ENCODE results near the gene ZNF165. TPM values are rescaled to one million over a fixed set of nuclear protein-coding genes. Genes with fewer than 3 reads are reported as not detected.

The ZNF165 gene
- total and polyA plus RNA-seq, 2 donors (not counting 3 experiments of a cell fraction or from before 2014, with no cell fraction given), result 0.03 to 0.27 TPM

GRCh38 chr6:28111964-28112363 lies 31.6 kb downstream of the ZNF165 start:
- Histone ChIP-seq H3K79me2 (ENCODE audit: control insufficient read depth, insufficient read depth, low read length) (no peaks in the 10 kb centered on the region), H3K9me1 (replicated peaks; ENCODE audit: control insufficient read depth, extremely low read depth, insufficient read depth, low read length) (no peaks in the 10 kb centered on the region), H3K27ac (ENCODE audit: insufficient read depth, low read depth, low read length) (no peak overlapping the region), H3K36me3 (ENCODE audit: control insufficient read depth in 2 of 2, extremely low read depth in 1 of 2, insufficient read depth in 2 of 2, low read length in 2 of 2) (peaks cover 0 to 5% of the 10 kb centered on the region in 2 experiments), H4K20me1 (replicated peaks; ENCODE audit: control insufficient read depth, extremely low read depth, insufficient read depth, low read length) (no peaks in the 10 kb centered on the region), H3K9ac (replicated peaks; ENCODE audit: extremely low read depth, insufficient read depth, low read length) (no peak overlapping the region), H3K4me3 (replicated peaks in 1 of 3; ENCODE audit: insufficient read depth in 1 of 3, low read depth in 1 of 3, low read length in 3 of 3) (no peak overlapping the region), H3K27me3 (ENCODE audit: control insufficient read depth in 2 of 2, insufficient read depth in 2 of 2, low read length in 2 of 2) (peaks cover 2 to 5% of the 10 kb centered on the region in 2 experiments), H3K9me3 (replicated peaks; ENCODE audit: control insufficient read depth, insufficient read depth, low read length) (no peaks in the 10 kb centered on the region), H2AFZ (ENCODE audit: low read depth, low read length) (no peak overlapping the region), H3K4me1 (ENCODE audit: control insufficient read depth, extremely low read depth, insufficient read depth, low read length) (no peaks in the 10 kb centered on the region), H3K4me2 (ENCODE audit: insufficient read depth, low read length) (no peak overlapping the region)
- ChIA-PET POLR2A (no interaction called here), CTCF (interaction anchor here (1.3 to 1.6 kb wide), 2 partner anchors 12 to 244 kb away, joined by 3 to 5 read pairs; no protein-coding TSS in a partner anchor)
- DNase-seq (ENCODE audit: low read depth, low spot score) (no peak), FAIRE-seq (no peak)
- dilution Hi-C loops (cut with MboI; ENCODE audit: extremely low pct_ligation_motif_present, low sequenced_read_pairs), result no loop called here
- TF ChIP-seq GATA2 (IDR thresholded peaks at IDR 0.05; ENCODE audit: insufficient read depth, insufficient read length, low read depth, low read length), result no peak
- no peak for TF ChIP-seq POLR2AphosphoS5 (IDR thresholded peaks at IDR 0.05; ENCODE audit: insufficient read depth, low read depth, low read length)
- no peak for TF ChIP-seq POLR2A (IDR thresholded peaks at IDR 0.05; ENCODE audit: low read depth, low read length)
- TF ChIP-seq MYC (IDR thresholded peaks at IDR 0.05; ENCODE audit: low read depth, low read length), result no peak
- no peak for TF ChIP-seq JUN (IDR thresholded peaks at IDR 0.05; ENCODE audit: borderline replicate concordance, insufficient read depth, insufficient read length, low read depth)
- TF ChIP-seq CTCF (IDR thresholded peaks at IDR 0.05; ENCODE audit: extremely low read depth in 1 of 2, insufficient read depth in 1 of 2, low read depth in 1 of 2, low read length in 2 of 2), result no peak
- TF ChIP-seq MAX (IDR thresholded peaks at IDR 0.05; ENCODE audit: insufficient read depth, insufficient read length), result no peak
- TF ChIP-seq FOS (IDR thresholded peaks at IDR 0.05; ENCODE audit: borderline replicate concordance, insufficient read depth, low read length), result no peak
- TF ChIP-seq EZH2 (IDR thresholded peaks at IDR 0.05; ENCODE audit: borderline replicate concordance, low read depth, low read length, severe bottlenecking), result no peak
- BruUV-seq (replicated peaks), result no TSS peak
- intact Hi-C loops (cut with micrococcal nuclease), result no loop called here

Data from endothelial cell of umbilical vein (primary cell).